ENCODE data around the gene DLGAP1.

GRCh38 chr18:3669376-3669775 lies 785.7 kb downstream of the DLGAP1 start:
- TF ChIP-seq CTCF (conservative IDR thresholded peaks at IDR 0.05 in 1 of 2, IDR thresholded peaks at IDR 0.05 in 1 of 2; ENCODE audit: extremely low read depth in 1 of 2, insufficient read depth in 1 of 2, low read depth in 1 of 2, low read length in 2 of 2) (no peak), EZH2 (IDR thresholded peaks at IDR 0.05; ENCODE audit: borderline replicate concordance, low read length) (no peak)
